Stimulated activated CD4-positive, alpha-beta T cell treated with anti-CD3 and anti-CD28 coated beads, Interleukin-1b, Interleukin-23, amount 100 ng/mL, for 24 hours (primary cell): Measurements from ENCODE around the gene ZNFX1.
A peak's percentile ranks its signal among the peaks of the same experiment; 100 is the strongest.
"Not testable (repeated sequence)": the region's sequence is repeated elsewhere in the genome, so short reads cannot be mapped to it uniquely, and the experiment has no call there.

Source experiments
- DNase-seq, 4 experiments: peaks; one replicate each; pipeline ENCODE4 v3.0.0-alpha.2; 2020; ENCODE audit warnings: low read depth in 4 of 4, low spot score in 1 of 4

Gene ZNFX1

GRCh38 chr20:49216991-49217578 lies 60.8 kb downstream of the ZNFX1 start:
- peak; percentile 92 to 98 (median 97) for DNase-seq

GRCh38 chr20:49215232-49215631 lies 62.6 kb downstream of the ZNFX1 start:
- no peak for DNase-seq

GRCh38 chr20:49214571-49214970 lies 63.3 kb downstream of the ZNFX1 start:
- DNase-seq: no peak

- DNase-seq: no peak
Observed at GRCh38 chr20:49210757-49211110, 67.1 kb downstream of the ZNFX1 start.

- DNase-seq: no peak
Observed at GRCh38 chr20:49210101-49210756, 67.6 kb downstream of the ZNFX1 start.

- no peak for DNase-seq
Observed at GRCh38 chr20:49207076-49207475, 70.8 kb downstream of the ZNFX1 start.

- no peak for DNase-seq
Observed at GRCh38 chr20:49203746-49204145, 74.1 kb downstream of the ZNFX1 start.

GRCh38 chr20:49203011-49203410 lies 74.8 kb downstream of the ZNFX1 start:
- no peak for DNase-seq

GRCh38 chr20:49199729-49200293 lies 78.0 kb downstream of the ZNFX1 start:
- DNase-seq: no peak

GRCh38 chr20:49192944-49193518 lies 84.8 kb downstream of the ZNFX1 start:
- not testable (repeated sequence) for DNase-seq
